ENCODE data around the gene WDFY4. TPM values are rescaled to one million over a fixed set of nuclear protein-coding genes. Genes with fewer than 3 reads are reported as not detected.

Gene WDFY4
- total RNA-seq, 2 experiments from 2014 or later, result 0.90 to 1.1 TPM

GRCh38 chr10:48999346-48999745 lies 314.7 kb downstream of the WDFY4 start:
- H3K36me3 Mint-ChIP-seq (ENCODE audit: low read depth), result no peaks in the 10 kb centered on the region
- DNase-seq, result no peak
- H3K9me3 Mint-ChIP-seq, result no peaks in the 10 kb centered on the region
- ATAC-seq, result no peak
- TF ChIP-seq CTCF (IDR thresholded peaks at IDR 0.05), result no peak
- ChIA-PET CTCF (no interaction called here), POLR2A (no interaction called here)
- intact Hi-C loops (cut with micrococcal nuclease), result no loop called here
- no peak overlapping the region for H3K4me3 Mint-ChIP-seq
- no peak overlapping the region for H3K27ac Mint-ChIP-seq
- no peaks in the 10 kb centered on the region for H3K4me1 Mint-ChIP-seq (ENCODE audit: low read depth)
- H3K27me3 Mint-ChIP-seq, result peaks cover 1% of the 10 kb centered on the region

- no peak overlapping the region for H3K27ac Mint-ChIP-seq
- intact Hi-C loops (cut with micrococcal nuclease), result no loop called here
Observed at GRCh38 chr10:49000437-49001398, 316.0 kb downstream of the WDFY4 start.

GRCh38 chr10:49001402-49001801 lies 316.7 kb downstream of the WDFY4 start:
- CTCF ChIA-PET, result no interaction called here
- intact Hi-C loops (cut with micrococcal nuclease), result no loop called here
- no peaks in the 10 kb centered on the region for H3K9me3 Mint-ChIP-seq
- no peak for DNase-seq
- ATAC-seq, result no peak
- peaks cover 1% of the 10 kb centered on the region for H3K27me3 Mint-ChIP-seq
- POLR2A ChIA-PET, result no interaction called here
- no peaks in the 10 kb centered on the region for H3K36me3 Mint-ChIP-seq (ENCODE audit: low read depth)
- no peak overlapping the region for H3K4me3 Mint-ChIP-seq
- no peak for TF ChIP-seq CTCF (IDR thresholded peaks at IDR 0.05)
- H3K27ac Mint-ChIP-seq, result no peak overlapping the region
- H3K4me1 Mint-ChIP-seq (ENCODE audit: low read depth), result no peaks in the 10 kb centered on the region

More at GRCh38 chr10:49000437-49001398, 316.0 kb downstream of the WDFY4 start:
- POLR2A ChIA-PET, result no interaction called here
- Mint-ChIP-seq H3K4me3 (no peak overlapping the region), H3K4me1 (ENCODE audit: low read depth) (no peaks in the 10 kb centered on the region), H3K36me3 (ENCODE audit: low read depth) (no peaks in the 10 kb centered on the region), H3K27me3 (peaks cover 1% of the 10 kb centered on the region), H3K9me3 (no peaks in the 10 kb centered on the region)
- CTCF ChIA-PET, result no interaction called here
- no peak for TF ChIP-seq CTCF (IDR thresholded peaks at IDR 0.05)
- ATAC-seq (no peak), DNase-seq (no peak)

- Mint-ChIP-seq H3K27me3 (peaks cover 1% of the 10 kb centered on the region), H3K4me1 (ENCODE audit: low read depth) (no peaks in the 10 kb centered on the region), H3K9me3 (no peaks in the 10 kb centered on the region), H3K4me3 (no peak overlapping the region), H3K27ac (no peak overlapping the region), H3K36me3 (ENCODE audit: low read depth) (no peaks in the 10 kb centered on the region)
- ChIA-PET CTCF (no interaction called here), POLR2A (no interaction called here)
- TF ChIP-seq CTCF (IDR thresholded peaks at IDR 0.05), result no peak
- intact Hi-C loops (cut with micrococcal nuclease), result no loop called here
- DNase-seq (no peak), ATAC-seq (no peak)
Observed at GRCh38 chr10:49001870-49002672, 317.4 kb downstream of the WDFY4 start.

GRCh38 chr10:49005270-49005669 lies 320.6 kb downstream of the WDFY4 start:
- H3K4me3 Mint-ChIP-seq, result no peak overlapping the region
- H3K36me3 Mint-ChIP-seq (ENCODE audit: low read depth), result no peaks in the 10 kb centered on the region
- ChIA-PET CTCF (no interaction called here), POLR2A (interaction anchor here (1.2 kb wide), 1 partner anchor 203 kb away, joined by 3 read pairs; no protein-coding TSS in a partner anchor)
- intact Hi-C loops (cut with micrococcal nuclease), result no loop called here
- peaks cover 1% of the 10 kb centered on the region for H3K27me3 Mint-ChIP-seq
- no peak for TF ChIP-seq CTCF (IDR thresholded peaks at IDR 0.05)
- H3K4me1 Mint-ChIP-seq (ENCODE audit: low read depth), result no peaks in the 10 kb centered on the region
- DNase-seq, result no peak
- ATAC-seq, result no peak
- no peak overlapping the region for H3K27ac Mint-ChIP-seq
- no peaks in the 10 kb centered on the region for H3K9me3 Mint-ChIP-seq

Measured in activated CD8-positive, alpha-beta T cell treated with anti-CD3 and anti-CD28 coated beads for 36 hours (primary cell).